GM10248 (cell line): Measurements from ENCODE around the gene PARP6.

Experiments used
- CTCF ChIA-PET: fragments of 300-600 bp; sonication (Branson Sonifier 250); formaldehyde crosslinking; extraction: SDS; loops from one replicate; lab custom pipeline; 2021; ENCODE audit warnings: antibody characterized with exemption; lab: Yijun Ruan, JAX
- POLR2A ChIA-PET: fragments of 350-650 bp; sonication (Branson Sonifier 250); formaldehyde crosslinking; extraction: SDS; loops from one replicate; lab custom pipeline; 2020; ENCODE audit warnings: antibody characterized with exemption; lab: Yijun Ruan, JAX
- DNase-seq: peaks from one replicate; pipeline ENCODE4 v3.0.0; 2012; ENCODE audit errors: extremely low spot score
- TF ChIP-seq, protein P1 (sequence below): IDR thresholded peaks from 2 replicates; pipeline ENCODE4 v1.5.1; 2012; ENCODE audit warnings: mild to moderate bottlenecking, low read depth; ENCODE audit errors: extremely low read depth, missing control alignments, control extremely low read depth

PARP6 gene

DNA sequence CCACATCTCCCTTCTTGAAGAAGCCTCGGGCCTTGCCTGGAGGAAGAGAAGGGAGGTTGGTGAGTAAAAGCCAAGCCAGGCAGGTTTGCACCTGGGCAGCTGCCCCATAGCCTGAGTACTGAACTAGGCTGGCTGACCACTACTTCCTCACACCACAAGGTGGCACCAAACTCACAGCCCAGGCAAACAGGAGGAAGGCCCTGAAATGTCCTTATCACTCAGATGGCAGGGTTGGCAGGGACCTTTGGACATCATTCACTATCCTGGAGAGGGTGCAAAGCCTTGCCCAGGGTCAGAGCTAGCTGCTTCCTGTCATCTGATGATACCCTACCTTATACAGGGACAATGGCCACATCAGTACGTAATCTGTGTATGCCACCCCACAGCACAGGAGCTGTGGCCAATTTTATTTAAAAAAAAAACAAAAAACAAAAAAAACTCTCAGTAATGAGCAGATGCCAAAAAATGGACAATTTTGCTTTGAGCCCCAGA lies 72.6 kb downstream of the PARP6 start:
- CTCF ChIA-PET = interaction anchor here (0.6 to 5.2 kb wide), 22 partner anchors 11 to 472 kb away, joined by 3 to 31 read pairs (median 5); partner anchors contain the start of gene PKM
- POLR2A ChIA-PET = interaction anchor here (0.5 to 2.4 kb wide), 3 partner anchors 27 to 47 kb away, joined by 3 to 8 read pairs (median 3); no protein-coding TSS in a partner anchor
- DNase-seq = peak; percentile 79
- TF ChIP-seq, protein P1, sequence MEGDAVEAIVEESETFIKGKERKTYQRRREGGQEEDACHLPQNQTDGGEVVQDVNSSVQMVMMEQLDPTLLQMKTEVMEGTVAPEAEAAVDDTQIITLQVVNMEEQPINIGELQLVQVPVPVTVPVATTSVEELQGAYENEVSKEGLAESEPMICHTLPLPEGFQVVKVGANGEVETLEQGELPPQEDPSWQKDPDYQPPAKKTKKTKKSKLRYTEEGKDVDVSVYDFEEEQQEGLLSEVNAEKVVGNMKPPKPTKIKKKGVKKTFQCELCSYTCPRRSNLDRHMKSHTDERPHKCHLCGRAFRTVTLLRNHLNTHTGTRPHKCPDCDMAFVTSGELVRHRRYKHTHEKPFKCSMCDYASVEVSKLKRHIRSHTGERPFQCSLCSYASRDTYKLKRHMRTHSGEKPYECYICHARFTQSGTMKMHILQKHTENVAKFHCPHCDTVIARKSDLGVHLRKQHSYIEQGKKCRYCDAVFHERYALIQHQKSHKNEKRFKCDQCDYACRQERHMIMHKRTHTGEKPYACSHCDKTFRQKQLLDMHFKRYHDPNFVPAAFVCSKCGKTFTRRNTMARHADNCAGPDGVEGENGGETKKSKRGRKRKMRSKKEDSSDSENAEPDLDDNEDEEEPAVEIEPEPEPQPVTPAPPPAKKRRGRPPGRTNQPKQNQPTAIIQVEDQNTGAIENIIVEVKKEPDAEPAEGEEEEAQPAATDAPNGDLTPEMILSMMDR = peak; percentile 96

DNA sequence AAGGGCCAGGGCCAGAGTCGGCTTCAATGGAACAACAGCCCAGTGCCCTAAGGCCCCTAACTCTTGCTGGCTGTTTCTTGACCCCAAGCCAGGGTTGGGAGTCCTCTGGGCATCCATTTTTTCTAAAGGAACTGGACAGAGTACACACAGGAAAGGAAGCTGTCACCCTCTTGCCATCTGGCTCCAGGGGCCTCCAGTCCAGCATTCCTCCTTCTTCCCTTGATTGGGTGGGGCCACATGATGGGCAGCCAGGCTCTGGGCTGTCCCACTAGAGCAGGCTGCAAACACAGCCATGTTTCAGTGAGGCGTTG lies 73.2 kb downstream of the PARP6 start:
- TF ChIP-seq, protein P1 = no peak
- CTCF ChIA-PET = interaction anchor here (0.6 to 5.2 kb wide), 17 partner anchors 10 to 472 kb away, joined by 3 to 31 read pairs (median 5); partner anchors contain the start of gene PKM
- POLR2A ChIA-PET = interaction anchor here (0.5 to 0.7 kb wide), 2 partner anchors 29 to 31 kb away, joined by 3 to 4 read pairs; no protein-coding TSS in a partner anchor
- no peak for DNase-seq

DNA sequence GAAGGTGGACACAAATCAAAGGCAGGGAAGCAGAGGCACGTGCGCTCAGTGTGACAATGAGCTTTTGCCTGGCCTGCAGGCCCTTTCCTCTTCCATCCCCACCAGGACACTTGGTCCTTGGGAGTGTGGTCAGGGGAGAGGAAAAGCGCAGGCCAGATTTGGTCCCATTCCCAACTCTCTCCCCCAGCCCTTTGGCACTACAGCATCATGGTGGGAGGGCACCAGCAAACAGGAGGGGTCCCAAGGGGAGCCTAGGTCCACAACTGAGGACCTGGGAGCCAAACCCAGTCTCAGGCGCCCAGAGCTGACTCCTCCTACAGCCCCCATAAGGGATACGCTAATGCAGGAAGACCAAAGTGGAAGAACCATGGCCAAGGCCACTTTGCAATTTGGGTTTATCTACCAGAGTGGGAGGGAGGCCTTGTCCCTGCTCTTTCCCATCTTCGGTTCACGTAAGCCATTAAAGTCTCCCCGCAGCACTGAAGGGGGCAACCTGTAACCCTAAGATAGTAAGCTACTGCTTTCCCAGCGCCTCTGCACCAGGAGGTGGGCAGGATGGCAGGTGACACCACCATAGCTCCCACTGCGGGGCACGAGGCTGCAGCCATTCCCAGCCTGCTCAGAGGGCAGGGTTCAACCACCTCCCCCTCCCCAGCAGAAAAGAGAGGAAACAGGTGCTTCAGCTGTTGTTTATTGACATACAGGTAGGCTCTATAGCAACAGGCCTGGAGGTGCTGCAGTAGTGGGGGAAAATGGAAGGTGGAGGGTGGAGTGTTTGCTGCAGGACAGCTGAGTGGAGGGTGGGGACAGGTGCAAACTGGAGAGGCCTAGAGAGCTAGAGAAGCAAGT lies 73.8 kb downstream of the PARP6 start:
- TF ChIP-seq, protein P1 = no peak
- CTCF ChIA-PET = interaction anchor here (0.8 to 5.2 kb wide), 13 partner anchors 12 to 115 kb away, joined by 3 to 31 read pairs (median 5); partner anchors contain the start of gene PKM
- DNase-seq = peak; percentile 26
- POLR2A ChIA-PET = interaction anchor here (0.6 to 0.7 kb wide), 3 partner anchors 29 to 1095 kb away, joined by 3 to 4 read pairs (median 3); partner anchors contain the start of gene PKM

DNA sequence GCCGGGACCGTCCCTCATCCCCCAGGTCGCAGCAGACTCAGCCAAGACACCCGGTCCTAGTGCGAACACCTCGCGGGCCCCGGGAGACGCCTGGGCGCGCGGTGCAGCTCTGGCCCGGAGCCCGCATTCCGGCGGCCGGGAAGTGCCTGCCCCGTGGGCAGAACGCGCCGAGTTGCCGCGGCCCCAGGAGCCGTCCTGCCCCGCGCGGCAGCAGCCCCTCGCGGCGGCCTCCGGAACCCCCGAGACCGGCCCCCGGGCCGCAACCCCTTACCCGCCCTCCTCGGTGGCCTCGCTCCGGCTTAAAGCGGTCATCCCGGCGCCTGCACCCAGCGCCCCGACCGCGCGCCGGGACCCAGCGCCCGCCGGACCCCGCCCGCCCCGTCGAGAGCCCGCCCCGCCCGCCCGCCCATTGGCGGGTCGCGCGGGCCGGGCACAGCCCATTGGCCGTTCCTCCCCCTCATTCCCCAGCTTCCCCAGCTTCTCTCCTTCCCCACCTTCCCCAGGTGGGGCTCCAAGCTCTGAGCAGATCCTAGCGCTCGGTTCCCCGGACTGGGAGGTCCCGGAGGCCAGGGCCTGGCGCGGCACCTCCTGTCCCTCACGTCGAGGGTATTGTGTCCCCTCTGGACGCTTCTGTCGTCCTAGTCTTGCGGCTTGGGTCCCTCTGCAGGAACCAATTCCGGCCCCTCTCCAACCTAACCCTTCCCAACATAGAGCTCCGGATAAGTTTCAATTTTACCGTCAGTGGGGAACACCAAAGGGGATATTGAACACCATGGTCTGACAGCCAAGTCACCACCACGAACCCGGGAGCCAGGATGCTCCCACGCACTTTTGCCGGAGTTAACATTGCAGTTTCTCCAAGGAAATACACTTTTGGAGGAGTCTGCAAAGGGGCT lies 74.6 kb downstream of the PARP6 start, which contains the start of gene GRAMD2A:
Gene GRAMD2A, minus strand, starts transcription at position 328 of the 896 bp plus-strand sequence.
- DNase-seq = peak; percentile 83
- POLR2A ChIA-PET = interaction anchor here (0.6 kb wide), 1 partner anchor 1094 kb away, joined by 3 read pairs; no protein-coding TSS in a partner anchor

DNA sequence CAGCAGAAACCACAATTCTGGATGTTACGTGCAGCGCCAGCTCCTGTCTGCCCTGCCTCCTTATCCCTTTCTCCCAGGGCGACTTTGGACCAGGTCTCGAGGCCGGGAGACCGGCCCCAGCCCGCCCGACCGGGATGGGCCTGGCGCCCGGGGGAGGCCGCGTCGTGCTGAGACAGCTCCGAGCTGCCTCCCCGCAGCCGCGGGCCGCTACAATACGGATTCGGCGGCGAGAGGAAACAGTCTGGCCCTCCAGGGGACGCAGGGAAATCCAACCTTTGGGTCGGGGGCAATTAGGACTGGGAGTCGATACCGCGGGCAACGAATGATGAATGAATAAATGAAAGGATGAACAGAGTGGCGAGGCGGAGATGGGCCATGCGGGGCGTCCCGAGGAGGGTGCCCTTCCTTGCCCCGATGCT lies 75.3 kb downstream of the PARP6 start:
- ChIA-PET CTCF (interaction anchor here (2.8 to 5.2 kb wide), 2 partner anchors 14 to 19 kb away, joined by 16 to 25 read pairs; no protein-coding TSS in a partner anchor), POLR2A (no interaction called here)
- TF ChIP-seq, protein P1 = no peak
- DNase-seq = no peak

More for the DNA sequence above, 74.6 kb downstream of the PARP6 start, which contains the start of gene GRAMD2A:
- CTCF ChIA-PET = interaction anchor here (1.0 to 5.2 kb wide), 6 partner anchors 13 to 89 kb away, joined by 3 to 31 read pairs (median 11); partner anchors contain the start of gene PKM
- TF ChIP-seq, protein P1 = no peak
